Testis (tissue), 2 donors: ENCODE measurements around the gene IZUMO1R.

ENCODE experiments used
- POLR2A ChIP-seq: fragments of 450-650 bp; IDR thresholded peaks from one replicate; pipeline ENCODE4 v1.6.1; 2017; ENCODE audit warnings: antibody characterized with exemption, mild to moderate bottlenecking, moderate library complexity
- TF ChIP-seq, protein P1 (sequence below), 3 experiments: fragments of 450-650 bp in 2 of 3; fragments of 200-600 bp in 1 of 3; sonication (generic) in 1 of 3; IDR thresholded peaks; one replicate each; pipeline ENCODE4 v1.5.1; 2016 to 2019; ENCODE audit warnings: antibody characterized with exemption in 3 of 3, mild to moderate bottlenecking in 2 of 3, moderate library complexity in 1 of 3

DNA sequence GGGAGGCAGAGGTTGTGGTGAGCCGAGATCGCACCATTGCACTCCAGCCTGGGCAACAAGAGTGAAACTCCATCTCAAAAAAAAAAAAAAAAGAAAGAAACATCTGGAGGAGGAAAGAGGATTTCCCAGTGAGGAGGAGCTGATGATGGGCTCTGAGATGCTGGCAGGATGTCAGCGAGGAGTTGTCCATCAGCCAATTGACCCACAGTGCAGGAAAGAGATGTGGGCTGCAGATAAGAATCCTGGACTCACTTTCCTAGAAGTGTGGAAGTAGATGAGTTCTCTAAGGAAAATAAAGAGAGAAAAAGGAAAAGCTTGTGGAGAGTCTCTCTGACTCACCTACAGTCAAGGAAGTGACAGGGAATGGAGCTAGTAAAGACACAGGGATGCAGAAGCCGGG is 9.7 kb downstream of the IZUMO1R start:
- TF ChIP-seq, protein P1, sequence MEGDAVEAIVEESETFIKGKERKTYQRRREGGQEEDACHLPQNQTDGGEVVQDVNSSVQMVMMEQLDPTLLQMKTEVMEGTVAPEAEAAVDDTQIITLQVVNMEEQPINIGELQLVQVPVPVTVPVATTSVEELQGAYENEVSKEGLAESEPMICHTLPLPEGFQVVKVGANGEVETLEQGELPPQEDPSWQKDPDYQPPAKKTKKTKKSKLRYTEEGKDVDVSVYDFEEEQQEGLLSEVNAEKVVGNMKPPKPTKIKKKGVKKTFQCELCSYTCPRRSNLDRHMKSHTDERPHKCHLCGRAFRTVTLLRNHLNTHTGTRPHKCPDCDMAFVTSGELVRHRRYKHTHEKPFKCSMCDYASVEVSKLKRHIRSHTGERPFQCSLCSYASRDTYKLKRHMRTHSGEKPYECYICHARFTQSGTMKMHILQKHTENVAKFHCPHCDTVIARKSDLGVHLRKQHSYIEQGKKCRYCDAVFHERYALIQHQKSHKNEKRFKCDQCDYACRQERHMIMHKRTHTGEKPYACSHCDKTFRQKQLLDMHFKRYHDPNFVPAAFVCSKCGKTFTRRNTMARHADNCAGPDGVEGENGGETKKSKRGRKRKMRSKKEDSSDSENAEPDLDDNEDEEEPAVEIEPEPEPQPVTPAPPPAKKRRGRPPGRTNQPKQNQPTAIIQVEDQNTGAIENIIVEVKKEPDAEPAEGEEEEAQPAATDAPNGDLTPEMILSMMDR (IDR thresholded peaks at IDR 0.05), result no peak
- TF ChIP-seq POLR2A, result no peak
